GM18526 (cell line): Measurements from ENCODE around the gene MT1B.

ENCODE experiments used
- POLR2A ChIP-seq: IDR thresholded peaks from 3 replicates; pipeline ENCODE4 v1.6.1; 2011; ENCODE audit not compliant: insufficient read length; ENCODE audit errors: extremely low read depth

Gene MT1B

GRCh38 chr16:56688762-56689161 lies 37.1 kb downstream of the MT1B start:
- TF ChIP-seq POLR2A: no peak

GRCh38 chr16:56689171-56689570 lies 37.5 kb downstream of the MT1B start:
- no peak for TF ChIP-seq POLR2A

- TF ChIP-seq POLR2A: no peak
Observed at GRCh38 chr16:56690420-56691122, 38.9 kb downstream of the MT1B start.

- TF ChIP-seq POLR2A: no peak
Observed at GRCh38 chr16:56691885-56692284, 40.2 kb downstream of the MT1B start.

- no peak for TF ChIP-seq POLR2A
Observed at GRCh38 chr16:56695246-56695645, 43.6 kb downstream of the MT1B start.

- no peak for TF ChIP-seq POLR2A
Observed at GRCh38 chr16:56697456-56698155, 45.9 kb downstream of the MT1B start.

- TF ChIP-seq POLR2A: no peak
Observed at GRCh38 chr16:56700195-56700594, 48.5 kb downstream of the MT1B start.

- no peak for TF ChIP-seq POLR2A
Observed at GRCh38 chr16:56700631-56701030, 48.9 kb downstream of the MT1B start.

GRCh38 chr16:56701534-56701933 lies 49.8 kb downstream of the MT1B start:
- no peak for TF ChIP-seq POLR2A
